ENCODE data around the gene SMOC1.

SMOC1 gene

DNA sequence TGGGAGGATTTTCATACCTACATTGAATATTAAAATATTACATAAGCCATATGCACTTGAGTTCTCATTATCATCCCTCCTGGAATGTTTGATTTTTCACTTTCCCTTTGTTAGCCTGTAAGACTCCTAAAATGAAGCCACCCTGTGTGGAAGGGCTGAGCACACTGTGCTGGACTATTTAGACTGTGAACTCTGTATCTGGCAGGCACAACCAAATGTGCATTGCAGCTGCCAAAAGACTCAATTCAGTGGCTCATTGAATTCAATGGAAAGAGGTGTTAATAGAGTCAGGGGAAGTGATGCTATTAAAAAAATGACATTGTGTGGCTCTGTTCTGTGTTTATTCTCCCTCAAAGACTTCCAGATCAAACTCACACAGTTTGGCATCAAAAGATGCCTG lies 111.1 kb downstream of the SMOC1 start:
- TF ChIP-seq, protein P1, sequence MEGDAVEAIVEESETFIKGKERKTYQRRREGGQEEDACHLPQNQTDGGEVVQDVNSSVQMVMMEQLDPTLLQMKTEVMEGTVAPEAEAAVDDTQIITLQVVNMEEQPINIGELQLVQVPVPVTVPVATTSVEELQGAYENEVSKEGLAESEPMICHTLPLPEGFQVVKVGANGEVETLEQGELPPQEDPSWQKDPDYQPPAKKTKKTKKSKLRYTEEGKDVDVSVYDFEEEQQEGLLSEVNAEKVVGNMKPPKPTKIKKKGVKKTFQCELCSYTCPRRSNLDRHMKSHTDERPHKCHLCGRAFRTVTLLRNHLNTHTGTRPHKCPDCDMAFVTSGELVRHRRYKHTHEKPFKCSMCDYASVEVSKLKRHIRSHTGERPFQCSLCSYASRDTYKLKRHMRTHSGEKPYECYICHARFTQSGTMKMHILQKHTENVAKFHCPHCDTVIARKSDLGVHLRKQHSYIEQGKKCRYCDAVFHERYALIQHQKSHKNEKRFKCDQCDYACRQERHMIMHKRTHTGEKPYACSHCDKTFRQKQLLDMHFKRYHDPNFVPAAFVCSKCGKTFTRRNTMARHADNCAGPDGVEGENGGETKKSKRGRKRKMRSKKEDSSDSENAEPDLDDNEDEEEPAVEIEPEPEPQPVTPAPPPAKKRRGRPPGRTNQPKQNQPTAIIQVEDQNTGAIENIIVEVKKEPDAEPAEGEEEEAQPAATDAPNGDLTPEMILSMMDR (IDR thresholded peaks at IDR 0.05; ENCODE audit: low read depth, low read length), result no peak
- TF ChIP-seq, protein P2, sequence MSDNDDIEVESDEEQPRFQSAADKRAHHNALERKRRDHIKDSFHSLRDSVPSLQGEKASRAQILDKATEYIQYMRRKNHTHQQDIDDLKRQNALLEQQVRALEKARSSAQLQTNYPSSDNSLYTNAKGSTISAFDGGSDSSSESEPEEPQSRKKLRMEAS (IDR thresholded peaks at IDR 0.05; ENCODE audit: low read depth, low read length), result no peak
- TF ChIP-seq POLR2A (IDR thresholded peaks at IDR 0.05; ENCODE audit: extremely low read depth, insufficient read length) (no peak), MYC (IDR thresholded peaks at IDR 0.05; ENCODE audit: low read depth, low read length) (no peak)
- no peak for DNase-seq (ENCODE audit: low read depth)

DNA sequence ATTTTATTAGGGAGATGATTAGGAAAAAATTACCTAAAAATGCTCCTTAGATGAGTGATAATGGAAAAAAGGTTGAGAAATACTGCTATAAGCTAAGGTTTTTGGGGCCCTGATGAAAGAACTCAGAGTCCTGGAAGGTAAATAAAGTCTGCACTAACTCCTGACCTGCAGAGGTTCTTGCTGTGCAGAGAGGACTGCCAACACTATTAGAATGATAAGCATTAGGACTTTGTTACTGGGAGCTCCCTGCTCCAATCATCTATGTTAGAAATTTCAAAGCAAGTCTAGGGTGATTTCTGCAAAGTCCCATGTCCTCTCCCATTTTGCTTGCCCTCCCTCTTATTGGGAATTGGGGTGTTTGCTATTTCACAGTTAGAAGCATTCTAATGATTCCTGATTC lies 112.2 kb downstream of the SMOC1 start:
- DNase-seq (ENCODE audit: low read depth), result no peak
- H3K4me3 ChIP-seq (ENCODE audit: low read depth, low read length), result no peak overlapping the region
- TF ChIP-seq, protein P1 (IDR thresholded peaks at IDR 0.05; ENCODE audit: low read depth, low read length), result no peak

More for the DNA sequence above, 111.1 kb downstream of the SMOC1 start:
- no peak overlapping the region for H3K4me3 ChIP-seq (ENCODE audit: low read depth, low read length)

DNA sequence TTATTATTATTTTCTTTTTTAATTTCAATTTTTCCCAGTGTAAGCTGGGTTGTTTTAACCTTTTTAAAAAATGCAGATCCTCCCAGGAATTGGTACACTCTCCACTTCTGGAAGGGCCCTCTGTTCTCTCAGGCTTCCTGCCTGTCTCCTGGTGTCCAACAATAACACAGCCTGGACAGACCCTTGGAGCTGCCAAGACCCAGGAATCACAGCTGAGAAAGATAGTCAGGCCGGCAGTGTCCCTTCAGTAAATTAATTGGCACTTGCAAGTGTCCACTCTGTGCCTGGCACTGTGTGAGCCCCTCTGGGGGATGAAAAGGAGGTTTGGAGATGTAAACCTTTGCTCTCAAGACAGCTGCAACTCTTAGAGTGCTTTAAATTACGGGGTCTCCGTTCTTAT lies 113.3 kb downstream of the SMOC1 start:
- DNase-seq (ENCODE audit: low read depth), result no peak

DNA sequence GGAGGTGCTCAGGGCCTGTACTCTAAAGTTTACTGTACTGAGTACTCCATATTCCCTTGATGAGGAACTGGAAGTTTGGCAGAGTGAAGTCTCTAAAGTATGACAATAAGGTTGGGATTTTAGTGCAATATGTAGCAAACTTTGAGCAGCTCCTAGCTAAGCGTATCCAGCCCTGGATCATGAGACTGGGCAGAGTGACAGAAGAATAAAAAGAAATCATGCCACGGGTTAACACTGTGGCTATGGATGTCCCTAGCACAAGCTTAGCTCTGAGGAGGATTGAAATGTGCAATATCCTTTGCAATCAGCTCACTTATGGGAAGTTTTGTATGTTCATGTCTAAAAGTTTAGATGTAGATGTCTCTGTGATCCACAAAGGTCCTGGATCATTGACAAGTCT lies 114.1 kb downstream of the SMOC1 start:
- no peak overlapping the region for H3K4me3 ChIP-seq (ENCODE audit: low read depth, low read length)
- TF ChIP-seq, protein P2 (IDR thresholded peaks at IDR 0.05; ENCODE audit: low read depth, low read length), result no peak
- no peak for TF ChIP-seq POLR2A (IDR thresholded peaks at IDR 0.05; ENCODE audit: extremely low read depth, insufficient read length)
- no peak for TF ChIP-seq MYC (IDR thresholded peaks at IDR 0.05; ENCODE audit: low read depth, low read length)
- TF ChIP-seq, protein P1 (IDR thresholded peaks at IDR 0.05; ENCODE audit: low read depth, low read length), result no peak
- no peak for DNase-seq (ENCODE audit: low read depth)

More for the DNA sequence above, 113.3 kb downstream of the SMOC1 start:
- TF ChIP-seq, protein P1 (IDR thresholded peaks at IDR 0.05; ENCODE audit: low read depth, low read length), result no peak
- TF ChIP-seq POLR2A (IDR thresholded peaks at IDR 0.05; ENCODE audit: extremely low read depth, insufficient read length) (no peak), MYC (IDR thresholded peaks at IDR 0.05; ENCODE audit: low read depth, low read length) (no peak)
- TF ChIP-seq, protein P2 (IDR thresholded peaks at IDR 0.05; ENCODE audit: low read depth, low read length), result no peak
- H3K4me3 ChIP-seq (ENCODE audit: low read depth, low read length), result no peak overlapping the region

DNA sequence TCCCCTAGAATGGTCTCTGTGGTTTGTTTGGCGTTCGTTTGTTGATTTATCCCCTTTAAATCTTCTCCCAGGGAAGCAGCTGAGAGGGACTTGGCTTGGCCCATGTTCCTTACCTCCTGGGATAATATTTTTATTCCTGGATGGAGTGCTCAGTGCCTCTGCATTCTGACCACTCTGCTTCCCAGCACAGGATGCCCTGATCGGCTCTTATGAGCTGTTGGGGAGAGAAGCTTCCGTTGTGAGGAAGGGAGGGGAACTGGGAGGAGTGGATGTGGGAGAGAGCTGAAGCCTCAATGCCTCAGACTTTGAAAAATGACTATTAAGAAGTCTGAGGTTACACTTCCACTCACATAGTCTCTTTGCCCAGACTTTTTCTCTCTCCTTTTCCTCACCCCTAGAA lies 114.8 kb downstream of the SMOC1 start:
- DNase-seq (ENCODE audit: low read depth), result no peak
- TF ChIP-seq MYC (IDR thresholded peaks at IDR 0.05; ENCODE audit: low read depth, low read length) (no peak), POLR2A (IDR thresholded peaks at IDR 0.05; ENCODE audit: extremely low read depth, insufficient read length) (no peak)
- TF ChIP-seq, protein P1 (IDR thresholded peaks at IDR 0.05; ENCODE audit: low read depth, low read length), result no peak
- TF ChIP-seq, protein P2 (IDR thresholded peaks at IDR 0.05; ENCODE audit: low read depth, low read length), result no peak
- no peak overlapping the region for H3K4me3 ChIP-seq (ENCODE audit: low read depth, low read length)

DNA sequence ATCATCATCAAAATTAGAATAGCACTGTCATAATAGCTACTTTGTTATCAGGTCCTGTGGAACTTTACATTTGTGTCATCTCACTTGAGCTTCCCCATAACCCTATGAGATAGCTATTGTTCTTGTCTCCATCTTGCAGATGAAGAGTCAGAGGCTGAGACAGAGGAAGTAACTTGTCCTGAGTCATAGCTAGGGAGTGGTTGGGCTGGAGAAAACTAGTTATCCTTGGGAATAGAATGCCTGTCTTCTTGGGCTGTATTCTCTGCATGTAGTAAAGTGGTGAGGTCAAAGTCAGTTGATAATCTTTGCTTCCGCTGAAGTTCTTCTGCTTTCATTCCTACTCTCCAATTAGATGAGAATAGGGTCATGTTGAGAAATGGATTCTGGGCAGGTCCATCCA lies 117.0 kb downstream of the SMOC1 start:
- TF ChIP-seq MYC (IDR thresholded peaks at IDR 0.05; ENCODE audit: low read depth, low read length) (no peak), POLR2A (IDR thresholded peaks at IDR 0.05; ENCODE audit: extremely low read depth, insufficient read length) (no peak)
- TF ChIP-seq, protein P1 (IDR thresholded peaks at IDR 0.05; ENCODE audit: low read depth, low read length), result no peak
- TF ChIP-seq, protein P2 (IDR thresholded peaks at IDR 0.05; ENCODE audit: low read depth, low read length), result no peak
- peak; percentile 12 for DNase-seq (ENCODE audit: low read depth)
- no peak overlapping the region for H3K4me3 ChIP-seq (ENCODE audit: low read depth, low read length)
